ENCODE data around the gene SATB1. TPM values are rescaled to one million over a fixed set of nuclear protein-coding genes. Genes with fewer than 3 reads are reported as not detected.

The SATB1 gene
- polyA plus RNA-seq, 2 of the 4 experiments (the other 2 are of a cell fraction) = 0.05 TPM; not detected in 1

DNA sequence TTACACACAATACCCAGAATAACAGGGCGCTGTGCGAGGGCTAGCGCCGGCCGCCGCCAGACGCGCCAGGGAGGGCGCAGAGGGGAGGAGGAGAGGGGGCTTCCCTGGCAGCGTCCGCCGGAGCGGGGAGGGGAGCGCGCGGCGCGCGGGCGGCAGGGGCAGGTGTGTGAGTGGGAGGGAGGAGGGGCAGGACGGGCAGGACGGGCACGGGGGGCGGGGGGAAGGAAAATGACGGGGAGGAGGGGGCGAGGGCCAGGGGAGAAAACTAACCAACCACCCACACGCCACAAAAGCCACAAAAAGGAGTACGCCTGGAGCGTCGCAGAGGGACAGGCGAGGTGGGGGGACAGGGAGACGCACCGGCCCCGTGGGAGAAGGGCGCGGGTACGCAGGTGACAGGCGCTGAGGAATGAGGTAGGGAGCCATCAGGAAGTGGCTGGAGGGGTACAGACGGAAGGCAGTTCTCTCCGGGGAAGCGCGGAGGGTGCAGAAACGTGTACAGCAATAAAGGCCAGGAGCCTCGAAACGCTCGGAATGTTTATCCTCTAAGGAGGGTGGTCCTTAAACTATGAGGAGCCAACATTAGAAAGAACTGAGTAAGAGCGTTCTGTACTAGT, 610 bp upstream of the SATB1 start:
- Histone ChIP-seq H3K4me2 (peak overlapping the region; percentile 100), H3K4me3 (peak overlapping the region; percentile 80), H3K9me3 (no peaks in the 10 kb centered on the region), H3K4me1 (peaks cover 19% of the 10 kb centered on the region), H3K27ac (no peak overlapping the region)
- DNase-seq (ENCODE audit: low read depth in 1 of 2, low spot score in 1 of 2) (no peak), FAIRE-seq (no peak), ATAC-seq (peak; percentile 58 to 66; a peak in 5 of 6 replicates)
- 11% methylated on average over 22 of the region's 47 CpGs for WGBS (ENCODE audit: missing lambda C conversion rate)
- ChIA-PET POLR2A (interaction anchor here (0.5 kb wide), 1 partner anchor 1997 kb away, joined by 3 read pairs; no protein-coding TSS in a partner anchor), CTCF (no interaction called here)
- TF ChIP-seq TP53 (CRISPR knock-in tag; IDR thresholded peaks at IDR 0.05) = no peak

- ChIA-PET POLR2A (no interaction called here), CTCF (no interaction called here)
- Histone ChIP-seq H3K4me2 (peak overlapping the region; percentile 100), H3K9me3 (no peaks in the 10 kb centered on the region), H3K4me1 (peaks cover 19% of the 10 kb centered on the region), H3K4me3 (peak overlapping the region; percentile 80), H3K27ac (peak overlapping the region in 1 of 2 experiments; percentile 73; a peak in 3 of 6 replicates)
- 14% methylated on average over 12 of the region's 27 CpGs for WGBS (ENCODE audit: missing lambda C conversion rate)
- FAIRE-seq = no peak
- TF ChIP-seq RNF2 (IDR thresholded peaks at IDR 0.05; ENCODE audit: borderline replicate concordance, low read depth) = peak; percentile 10
- TF ChIP-seq BCL3 (IDR thresholded peaks at IDR 0.05) = no peak
- no peak for TF ChIP-seq CHD2 (IDR thresholded peaks at IDR 0.05; ENCODE audit: low read length, partially characterized antibody)
- no peak for TF ChIP-seq FOSL2 (IDR thresholded peaks at IDR 0.05)
- TF ChIP-seq FOSL2 (CRISPR knock-in tag; IDR thresholded peaks at IDR 0.05) = no peak
- ATAC-seq = peak; percentile 11 to 44; a peak in 4 of 6 replicates
- DNase-seq (ENCODE audit: low read depth in 1 of 2, low spot score in 1 of 2) = no peak
Observed at GRCh38 chr3:18424213-18424728, 868 bp downstream of the SATB1 start.

DNA sequence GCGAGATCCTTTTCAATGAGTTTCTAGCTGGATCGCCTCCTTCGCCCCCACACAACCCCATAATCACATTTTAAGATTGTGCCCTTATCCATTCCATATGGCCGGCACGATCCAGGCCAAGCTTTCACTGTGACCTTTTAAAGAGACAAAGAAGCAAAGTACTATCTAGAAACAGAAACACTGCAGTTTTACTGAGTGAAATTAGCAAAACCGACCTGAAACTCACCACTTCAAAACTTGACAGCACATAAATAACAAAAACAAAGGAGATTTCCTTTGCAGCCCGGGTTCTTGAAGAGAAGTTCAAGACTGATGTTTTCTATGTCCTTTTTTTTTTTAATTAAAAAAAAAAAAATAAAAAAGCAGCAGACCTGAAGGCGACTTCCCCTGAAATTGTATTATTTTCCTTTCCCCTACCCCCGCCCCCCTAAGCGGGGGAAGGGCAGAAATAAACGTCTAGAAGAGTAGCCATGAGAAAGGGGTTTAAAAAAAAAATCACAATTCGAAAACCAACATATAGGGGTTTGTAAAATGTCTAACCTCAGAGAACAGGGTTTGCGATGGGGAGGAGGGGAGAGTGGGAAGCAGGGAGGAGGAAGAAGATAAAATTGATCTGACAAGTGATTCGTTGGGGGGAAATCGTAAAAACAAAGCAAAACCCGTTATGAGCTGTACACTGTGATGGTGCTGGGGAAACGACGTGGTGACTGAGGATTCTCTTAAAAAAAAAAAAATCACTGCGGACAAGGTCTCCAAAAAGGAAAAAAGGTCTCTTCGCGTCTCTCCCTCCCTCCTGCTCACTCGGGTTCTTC, 1.5 kb downstream of the SATB1 start:
- Histone ChIP-seq H3K4me2 (peak overlapping the region; percentile 100), H3K4me3 (peak overlapping the region; percentile 80), H3K4me1 (peaks cover 19% of the 10 kb centered on the region), H3K27ac (no peak overlapping the region), H3K9me3 (no peaks in the 10 kb centered on the region)
- FAIRE-seq (no peak), DNase-seq (ENCODE audit: low read depth in 1 of 2, low spot score in 1 of 2) (peak in 1 of 2 experiments; percentile 23), ATAC-seq (peak in 1 of 2 experiments; percentile 44; a peak in 3 of 6 replicates)
- TF ChIP-seq BCL3 (IDR thresholded peaks at IDR 0.05) (no peak), POLR2AphosphoS2 (conservative IDR thresholded peaks at IDR 0.05; ENCODE audit: low read length) (no peak), CBX8 (IDR thresholded peaks at IDR 0.05) (peak; percentile 95), HOXA7 (CRISPR knock-in tag; IDR thresholded peaks at IDR 0.05) (no peak), ZFP36 (IDR thresholded peaks at IDR 0.05; ENCODE audit: borderline replicate concordance, partially characterized antibody) (peak; percentile 7), KDM5A (IDR thresholded peaks at IDR 0.05) (no peak), CBX2 (IDR thresholded peaks at IDR 0.05; ENCODE audit: borderline replicate concordance, low read depth) (no peak)
- TF ChIP-seq, protein P1, sequence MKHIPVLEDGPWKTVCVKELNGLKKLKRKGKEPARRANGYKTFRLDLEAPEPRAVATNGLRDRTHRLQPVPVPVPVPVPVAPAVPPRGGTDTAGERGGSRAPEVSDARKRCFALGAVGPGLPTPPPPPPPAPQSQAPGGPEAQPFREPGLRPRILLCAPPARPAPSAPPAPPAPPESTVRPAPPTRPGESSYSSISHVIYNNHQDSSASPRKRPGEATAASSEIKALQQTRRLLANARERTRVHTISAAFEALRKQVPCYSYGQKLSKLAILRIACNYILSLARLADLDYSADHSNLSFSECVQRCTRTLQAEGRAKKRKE (CRISPR knock-in tag; IDR thresholded peaks at IDR 0.05; ENCODE audit: low read depth) = no peak
- TF ChIP-seq, protein P2, sequence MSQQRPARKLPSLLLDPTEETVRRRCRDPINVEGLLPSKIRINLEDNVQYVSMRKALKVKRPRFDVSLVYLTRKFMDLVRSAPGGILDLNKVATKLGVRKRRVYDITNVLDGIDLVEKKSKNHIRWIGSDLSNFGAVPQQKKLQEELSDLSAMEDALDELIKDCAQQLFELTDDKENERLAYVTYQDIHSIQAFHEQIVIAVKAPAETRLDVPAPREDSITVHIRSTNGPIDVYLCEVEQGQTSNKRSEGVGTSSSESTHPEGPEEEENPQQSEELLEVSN (IDR thresholded peaks at IDR 0.05; ENCODE audit: borderline replicate concordance, low read depth) = no peak
- WGBS (ENCODE audit: missing lambda C conversion rate) = 5% methylated on average over 22 of the region's 22 CpGs
- POLR2A ChIA-PET = no interaction called here
- CTCF ChIA-PET = interaction anchor here (0.8 kb wide), 1 partner anchor 34 kb away, joined by 6 read pairs; no protein-coding TSS in a partner anchor
